ENCODE results near the gene GABRQ.
"Not testable (repeated sequence)": the region's sequence is repeated elsewhere in the genome, so short reads cannot be mapped to it uniquely, and the experiment has no call there.

Gene GABRQ

GRCh38 chrX:152663086-152663485 is 25.4 kb downstream of the GABRQ start:
- no peak for DNase-seq

GRCh38 chrX:152674135-152674534 is 36.4 kb downstream of the GABRQ start:
- no peak for DNase-seq

GRCh38 chrX:152674652-152675051 is 37.0 kb downstream of the GABRQ start:
- DNase-seq = not testable (repeated sequence)

- not testable (repeated sequence) for DNase-seq
Measured at GRCh38 chrX:152681012-152681411, 43.3 kb downstream of the GABRQ start.

- DNase-seq = not testable (repeated sequence)
Measured at GRCh38 chrX:152697952-152698931, 60.5 kb downstream of the GABRQ start, which contains the start of gene MAGEA3. MAGEA3 (plus strand) TSS chrX:152698794; CDS start chrX:152700833, 2,039 bp downstream.

GRCh38 chrX:152700390-152700789 is 62.7 kb downstream of the GABRQ start:
- DNase-seq = not testable (repeated sequence)

GRCh38 chrX:152706500-152706899 is 68.8 kb downstream of the GABRQ start:
- DNase-seq = not testable (repeated sequence)

Measured in NCI-H69 (cell line).